Neuronal stem cell (in vitro differentiated cells): ENCODE data around the gene SEBOX.

Source experiments
- DNase-seq: peaks from one replicate; pipeline ENCODE4 v3.0.0-alpha.2; 2013; ENCODE audit warnings: low spot score
- H2AFZ ChIP-seq: one replicate; pipeline ENCODE4 v1.6.1; 2013; ENCODE audit warnings: mild to moderate bottlenecking, low read length, inconsistent platforms
- H2AK5ac ChIP-seq: 2 replicates; pipeline ENCODE4 v1.6.1; 2013; ENCODE audit warnings: low read depth, mild to moderate bottlenecking, inconsistent platforms, low read length, moderate library complexity, mixed read lengths
- H2BK120ac ChIP-seq: 2 replicates; pipeline ENCODE4 v1.6.1; 2013; ENCODE audit warnings: low read depth, mild to moderate bottlenecking, inconsistent platforms, low read length, moderate library complexity, mixed read lengths
- H2BK12ac ChIP-seq: one replicate; pipeline ENCODE4 v1.6.1; 2013; ENCODE audit warnings: low read length, inconsistent platforms
- H2BK15ac ChIP-seq: 2 replicates; pipeline ENCODE4 v1.6.1; 2013; ENCODE audit warnings: mild to moderate bottlenecking, low read length, inconsistent platforms, mixed read lengths
- H2BK5ac ChIP-seq: one replicate; pipeline ENCODE4 v1.6.1; 2013; ENCODE audit warnings: inconsistent platforms, mild to moderate bottlenecking, low read length, moderate library complexity
- H3K14ac ChIP-seq: one replicate; pipeline ENCODE4 v1.6.1; 2013; ENCODE audit warnings: low read length, inconsistent platforms
- H3K18ac ChIP-seq: 2 replicates; pipeline ENCODE4 v1.6.1; 2013; ENCODE audit warnings: low read length, inconsistent platforms
- H3K23ac ChIP-seq: 2 replicates; pipeline ENCODE4 v1.6.1; 2013; ENCODE audit warnings: low read depth, mild to moderate bottlenecking, mixed read lengths, low read length, inconsistent platforms; ENCODE audit not compliant: poor library complexity
- H3K27ac ChIP-seq: replicated peaks from 3 replicates; pipeline ENCODE4 v1.5.1; 2013; ENCODE audit warnings: low read length, inconsistent platforms
- H3K27me3 ChIP-seq, 3 experiments: 2 replicates each; pipeline ENCODE4 v1.6.1; 2013; ENCODE audit warnings: low read length in 3 of 3, mild to moderate bottlenecking in 2 of 3, inconsistent platforms in 1 of 3, low read depth in 1 of 3, mixed read lengths in 1 of 3, moderate library complexity in 1 of 3; ENCODE audit not compliant: control insufficient read depth in 3 of 3, insufficient read depth in 3 of 3
- H3K36me3 ChIP-seq, 2 donors: replicated peaks in 1 of 2; 2 replicates each; pipeline ENCODE4 v1.6.1; 2013; ENCODE audit warnings: low read length in 2 of 2; ENCODE audit not compliant: control insufficient read depth in 2 of 2, insufficient read depth in 2 of 2
- H3K4ac ChIP-seq: 2 replicates; pipeline ENCODE4 v1.6.1; 2013; ENCODE audit warnings: inconsistent platforms, mild to moderate bottlenecking, low read length, moderate library complexity
- H3K4me1 ChIP-seq, 2 donors: 1 replicate in 1 of 2; 2 replicates in 1 of 2; pipeline ENCODE4 v1.6.1; 2013; ENCODE audit warnings: low read length in 2 of 2, low read depth in 1 of 2; ENCODE audit not compliant: control insufficient read depth in 2 of 2, insufficient read depth in 1 of 2
- H3K4me2 ChIP-seq: one replicate; pipeline ENCODE4 v1.6.1; 2013; ENCODE audit warnings: mild to moderate bottlenecking, low read length, inconsistent platforms; ENCODE audit not compliant: insufficient read depth, poor library complexity, severe bottlenecking
- H3K4me3 ChIP-seq, 2 donors: 2 replicates each; pipeline ENCODE4 v1.5.1; 2013; ENCODE audit warnings: low read length in 2 of 2, mild to moderate bottlenecking in 2 of 2, inconsistent platforms in 1 of 2, moderate library complexity in 1 of 2
- H3K79me1 ChIP-seq: one replicate; pipeline ENCODE4 v1.6.1; 2013; ENCODE audit warnings: low read depth, mild to moderate bottlenecking, inconsistent platforms, low read length, moderate library complexity
- H3K9ac ChIP-seq: one replicate; pipeline ENCODE4 v1.6.1; 2013; ENCODE audit warnings: mild to moderate bottlenecking, low read depth, low read length, inconsistent platforms; ENCODE audit not compliant: poor library complexity
- H3K9me3 ChIP-seq, 2 donors: replicated peaks in 1 of 2; 2 replicates each; pipeline versions ENCODE3 to v1.6.1; 2013; ENCODE audit warnings: low read length in 2 of 2, mild to moderate bottlenecking in 2 of 2, inconsistent platforms in 1 of 2, low read depth in 1 of 2, mixed read lengths in 1 of 2, moderate library complexity in 1 of 2; ENCODE audit not compliant: control insufficient read depth in 2 of 2, insufficient read depth in 1 of 2
- H4K8ac ChIP-seq: one replicate; pipeline ENCODE4 v1.6.1; 2013; ENCODE audit warnings: low read depth, mild to moderate bottlenecking, inconsistent platforms, low read length, moderate library complexity
- H4K91ac ChIP-seq: one replicate; pipeline ENCODE4 v1.6.1; 2013; ENCODE audit warnings: low read length, low read depth, mild to moderate bottlenecking, inconsistent platforms; ENCODE audit not compliant: poor library complexity
- WGBS, 2 donors: extraction: QIAGEN DNeasy Blood & Tissue Kit; methylation state at CpG; one replicate each; pipeline ENCODE4 v1.1.7; 2013; ENCODE audit warnings: missing lambda C conversion rate in 2 of 2, mixed read lengths in 1 of 2; ENCODE audit not compliant: insufficient read length in 2 of 2, insufficient replicate concordance in 1 of 2; ENCODE audit errors: extremely low coverage in 2 of 2; 5-methylcytosine and 5-hydroxymethylcytosine counted together

The SEBOX gene

GRCh38 chr17:28357901-28358197 lies 7.2 kb downstream of the SEBOX start:
- no peak overlapping the region for H2AK5ac ChIP-seq
- no CpG with 5 or more reads among the region's 4 CpGs for WGBS, 2 donors
- H2BK5ac ChIP-seq, result no peak overlapping the region
- H3K36me3 ChIP-seq, result peaks cover 32 to 64% of the 10 kb centered on the region in 2 donors
- DNase-seq, result no peak
- no peak overlapping the region for H3K27ac ChIP-seq
- no peak overlapping the region for H2BK12ac ChIP-seq
- H3K23ac ChIP-seq, result no peak overlapping the region
- peak overlapping the region; percentile 63 for H3K4me2 ChIP-seq
- no peak overlapping the region for H3K14ac ChIP-seq
- peak overlapping the region; percentile 85 to 91 for H3K4me3 ChIP-seq
- peak overlapping the region; percentile 89 for H3K9ac ChIP-seq
- no peaks in the 10 kb centered on the region for H3K27me3 ChIP-seq
- no peak overlapping the region for H3K4ac ChIP-seq
- no peak overlapping the region for H3K18ac ChIP-seq
- no peak overlapping the region for H4K8ac ChIP-seq
- H3K4me1 ChIP-seq, result peaks cover 4 to 6% of the 10 kb centered on the region in 2 donors
- peaks cover 9% of the 10 kb centered on the region for H3K79me1 ChIP-seq
- H2BK15ac ChIP-seq, result no peak overlapping the region
- H3K9me3 ChIP-seq, result no peaks in the 10 kb centered on the region
- no peak overlapping the region for H4K91ac ChIP-seq
- H2BK120ac ChIP-seq, result no peak overlapping the region
- peak overlapping the region; percentile 87 for H2AFZ ChIP-seq

GRCh38 chr17:28357061-28357900 lies 7.7 kb downstream of the SEBOX start, which contains the start of gene POLDIP2:
Gene POLDIP2 (minus strand): TSS chr17:28357527. CDS start chr17:28357448, 79 bp downstream.
- Histone ChIP-seq H2BK15ac (no peak within 1 kb of the TSS), H3K27ac (no peak within 1 kb of the TSS), H4K91ac (no peak within 1 kb of the TSS), H3K9me3 (no peaks in the 10 kb centered on the region), H3K14ac (no peak within 1 kb of the TSS), H4K8ac (no peak within 1 kb of the TSS), H2BK12ac (no peak within 1 kb of the TSS), H3K18ac (peak within 1 kb of the TSS; percentile 92), H2BK5ac (peak within 1 kb of the TSS; percentile 44), H2AFZ (peak within 1 kb of the TSS; percentile 87), H3K9ac (peak within 1 kb of the TSS; percentile 96), H2AK5ac (peak within 1 kb of the TSS; percentile 76), H3K23ac (peak within 1 kb of the TSS; percentile 80), H3K4me2 (peak within 1 kb of the TSS; percentile 76), H3K27me3 (no peaks in the 10 kb centered on the region), H3K36me3 (peaks cover 32 to 63% of the 10 kb centered on the region in 2 donors), H3K4me3 (peak within 1 kb of the TSS; percentile 85 to 95), H3K4ac (no peak within 1 kb of the TSS), H2BK120ac (no peak within 1 kb of the TSS), H3K79me1 (peaks cover 9% of the 10 kb centered on the region), H3K4me1 (peaks cover 4 to 6% of the 10 kb centered on the region in 2 donors)
- WGBS, 2 donors, result no CpG with 5 or more reads among the region's 80 CpGs
- DNase-seq, result peak; percentile 88

- Histone ChIP-seq H4K91ac (no peak overlapping the region), H3K27ac (no peak overlapping the region)
These were observed 14.7 kb downstream of the SEBOX start for GRCh38 chr17:28350271-28350670.

GRCh38 chr17:28348979-28349378 lies 16.0 kb downstream of the SEBOX start:
- Histone ChIP-seq H3K4me1 (peaks cover 0 to 6% of the 10 kb centered on the region in 2 donors), H3K4me3 (no peak overlapping the region), H4K8ac (no peak overlapping the region), H4K91ac (no peak overlapping the region), H3K14ac (no peak overlapping the region), H2BK120ac (no peak overlapping the region), H2BK15ac (no peak overlapping the region), H3K36me3 (peaks cover 66 to 97% of the 10 kb centered on the region in 2 donors), H3K4me2 (no peak overlapping the region), H3K18ac (no peak overlapping the region), H3K4ac (no peak overlapping the region), H2AFZ (no peak overlapping the region), H2BK12ac (no peak overlapping the region), H3K9me3 (no peaks in the 10 kb centered on the region), H3K27me3 (no peaks in the 10 kb centered on the region), H3K9ac (no peak overlapping the region), H3K27ac (no peak overlapping the region), H3K23ac (no peak overlapping the region), H3K79me1 (peaks cover 2% of the 10 kb centered on the region), H2AK5ac (no peak overlapping the region), H2BK5ac (no peak overlapping the region)
- DNase-seq, result no peak
- no CpG with 5 or more reads among the region's 3 CpGs for WGBS, 2 donors

More at GRCh38 chr17:28350271-28350670, 14.7 kb downstream of the SEBOX start:
- no peaks in the 10 kb centered on the region for H3K27me3 ChIP-seq
- no peak overlapping the region for H3K4ac ChIP-seq
- H3K36me3 ChIP-seq, result peaks cover 63 to 97% of the 10 kb centered on the region in 2 donors
- H2AFZ ChIP-seq, result no peak overlapping the region
- H3K4me1 ChIP-seq, result peaks cover 0 to 6% of the 10 kb centered on the region in 2 donors
- no peak overlapping the region for H2BK15ac ChIP-seq
- no peak overlapping the region for H3K4me2 ChIP-seq
- H4K8ac ChIP-seq, result no peak overlapping the region
- H3K9ac ChIP-seq, result no peak overlapping the region
- no peaks in the 10 kb centered on the region for H3K9me3 ChIP-seq
- no peak overlapping the region for H3K14ac ChIP-seq
- no peak overlapping the region for H2BK5ac ChIP-seq
- no peak overlapping the region for H2BK12ac ChIP-seq
- H2AK5ac ChIP-seq, result no peak overlapping the region
- H2BK120ac ChIP-seq, result no peak overlapping the region
- no CpG with 5 or more reads among the region's 7 CpGs for WGBS, 2 donors
- no peak overlapping the region for H3K4me3 ChIP-seq
- peaks cover 2% of the 10 kb centered on the region for H3K79me1 ChIP-seq
- no peak overlapping the region for H3K18ac ChIP-seq
- no peak for DNase-seq
- no peak overlapping the region for H3K23ac ChIP-seq
